ENCODE data around the gene ATP5PF.

DNA sequence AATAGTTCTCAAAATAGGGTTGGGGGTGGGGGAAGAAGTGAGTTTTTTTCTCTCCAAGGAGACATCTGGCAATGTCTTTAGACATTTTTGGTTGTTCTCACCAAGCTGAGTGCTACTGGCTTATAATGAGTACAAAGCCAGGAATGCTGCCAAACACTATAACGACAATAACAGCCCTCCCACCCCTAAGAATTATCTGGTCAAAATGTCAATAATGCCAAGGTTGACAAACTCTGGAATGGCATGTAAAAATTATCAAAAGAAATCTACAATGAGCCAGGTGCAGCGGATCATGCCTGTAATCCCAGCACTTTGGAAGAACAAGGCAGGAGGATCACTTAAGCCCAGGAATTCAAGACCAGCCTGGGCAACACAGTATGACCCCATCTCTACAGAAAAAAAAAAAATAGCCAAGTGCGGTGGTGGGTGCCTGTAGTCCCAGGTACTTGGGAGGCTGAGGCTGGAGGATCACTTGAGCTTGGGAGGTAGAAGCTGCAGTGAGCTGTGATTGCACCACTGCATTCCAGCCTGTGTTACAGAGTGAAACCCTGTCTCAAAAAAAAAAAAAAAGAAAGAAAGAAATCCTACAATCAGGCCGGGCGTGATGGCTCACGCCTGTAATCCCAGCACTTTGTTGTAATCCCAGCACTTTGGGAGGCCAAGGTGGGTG, 2.5 kb downstream of the ATP5PF start:
- TF ChIP-seq, protein P1, sequence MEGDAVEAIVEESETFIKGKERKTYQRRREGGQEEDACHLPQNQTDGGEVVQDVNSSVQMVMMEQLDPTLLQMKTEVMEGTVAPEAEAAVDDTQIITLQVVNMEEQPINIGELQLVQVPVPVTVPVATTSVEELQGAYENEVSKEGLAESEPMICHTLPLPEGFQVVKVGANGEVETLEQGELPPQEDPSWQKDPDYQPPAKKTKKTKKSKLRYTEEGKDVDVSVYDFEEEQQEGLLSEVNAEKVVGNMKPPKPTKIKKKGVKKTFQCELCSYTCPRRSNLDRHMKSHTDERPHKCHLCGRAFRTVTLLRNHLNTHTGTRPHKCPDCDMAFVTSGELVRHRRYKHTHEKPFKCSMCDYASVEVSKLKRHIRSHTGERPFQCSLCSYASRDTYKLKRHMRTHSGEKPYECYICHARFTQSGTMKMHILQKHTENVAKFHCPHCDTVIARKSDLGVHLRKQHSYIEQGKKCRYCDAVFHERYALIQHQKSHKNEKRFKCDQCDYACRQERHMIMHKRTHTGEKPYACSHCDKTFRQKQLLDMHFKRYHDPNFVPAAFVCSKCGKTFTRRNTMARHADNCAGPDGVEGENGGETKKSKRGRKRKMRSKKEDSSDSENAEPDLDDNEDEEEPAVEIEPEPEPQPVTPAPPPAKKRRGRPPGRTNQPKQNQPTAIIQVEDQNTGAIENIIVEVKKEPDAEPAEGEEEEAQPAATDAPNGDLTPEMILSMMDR (IDR thresholded peaks at IDR 0.05; ENCODE audit: low read depth, low read length, poor library complexity, severe bottlenecking): no peak
- no peak for TF ChIP-seq EZH2phosphoT487 (IDR thresholded peaks at IDR 0.05; ENCODE audit: borderline replicate concordance, low read length)

Measured in DOHH2 (cell line).